Kidney epithelial cell (primary cell): ENCODE measurements around the gene SLC39A9. TPM values are rescaled to one million over a fixed set of nuclear protein-coding genes. Genes with fewer than 3 reads are reported as not detected.

Experiments used
- DNase-seq: peaks from one replicate; pipeline ENCODE4 v3.0.0-alpha.2; 2010; ENCODE audit warnings: low read depth
- H3K27me3 ChIP-seq: 2 replicates; pipeline ENCODE4 v1.6.0; 2011; ENCODE audit warnings: low read length; ENCODE audit not compliant: control insufficient read depth, insufficient read depth
- H3K36me3 ChIP-seq: 2 replicates; pipeline ENCODE4 v1.5.1; 2011; ENCODE audit warnings: low read length; ENCODE audit not compliant: control insufficient read depth, insufficient read depth
- H3K4me3 ChIP-seq: 2 replicates; pipeline ENCODE4 v1.5.1; 2011; ENCODE audit warnings: low read depth, mild to moderate bottlenecking, control low read depth, low read length
- total RNA-seq: library from RNA; depleted of rRNA; stranded (reverse); fragments of >200 nt; gene quantifications from 2 replicates; pipeline ENCODE4 v1.2.3, GENCODE V29; 2015
- TF ChIP-seq, protein P1 (sequence below): IDR thresholded peaks from 2 replicates; pipeline ENCODE4 v1.5.1; 2011; ENCODE audit warnings: mild to moderate bottlenecking, moderate library complexity, low read length, control low read depth, inconsistent platforms; ENCODE audit not compliant: insufficient read depth, poor library complexity, severe bottlenecking

The SLC39A9 gene
- total RNA-seq, 1 donor from 2014 or later = 82.8 TPM

DNA sequence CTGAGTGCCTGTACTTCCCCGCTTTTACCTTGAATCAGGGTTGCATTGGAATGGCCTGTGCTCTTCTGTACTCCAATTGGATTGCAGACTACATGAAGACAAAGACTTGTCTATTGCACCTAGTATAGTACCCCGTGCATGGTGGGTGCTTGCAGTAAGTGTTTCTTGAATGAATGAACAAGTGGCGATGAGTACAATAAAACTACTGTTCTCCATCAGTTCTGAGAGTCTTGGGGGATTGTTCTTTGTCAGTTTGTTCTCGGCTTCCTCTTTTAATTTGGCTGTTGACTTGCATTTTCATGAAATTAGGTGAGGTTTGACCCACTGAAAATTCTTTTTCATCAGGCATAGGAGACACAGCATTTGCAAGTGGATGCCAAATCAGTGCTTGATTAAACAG, 34.5 kb upstream of the SLC39A9 start:
- TF ChIP-seq, protein P1, sequence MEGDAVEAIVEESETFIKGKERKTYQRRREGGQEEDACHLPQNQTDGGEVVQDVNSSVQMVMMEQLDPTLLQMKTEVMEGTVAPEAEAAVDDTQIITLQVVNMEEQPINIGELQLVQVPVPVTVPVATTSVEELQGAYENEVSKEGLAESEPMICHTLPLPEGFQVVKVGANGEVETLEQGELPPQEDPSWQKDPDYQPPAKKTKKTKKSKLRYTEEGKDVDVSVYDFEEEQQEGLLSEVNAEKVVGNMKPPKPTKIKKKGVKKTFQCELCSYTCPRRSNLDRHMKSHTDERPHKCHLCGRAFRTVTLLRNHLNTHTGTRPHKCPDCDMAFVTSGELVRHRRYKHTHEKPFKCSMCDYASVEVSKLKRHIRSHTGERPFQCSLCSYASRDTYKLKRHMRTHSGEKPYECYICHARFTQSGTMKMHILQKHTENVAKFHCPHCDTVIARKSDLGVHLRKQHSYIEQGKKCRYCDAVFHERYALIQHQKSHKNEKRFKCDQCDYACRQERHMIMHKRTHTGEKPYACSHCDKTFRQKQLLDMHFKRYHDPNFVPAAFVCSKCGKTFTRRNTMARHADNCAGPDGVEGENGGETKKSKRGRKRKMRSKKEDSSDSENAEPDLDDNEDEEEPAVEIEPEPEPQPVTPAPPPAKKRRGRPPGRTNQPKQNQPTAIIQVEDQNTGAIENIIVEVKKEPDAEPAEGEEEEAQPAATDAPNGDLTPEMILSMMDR = no peak
- Histone ChIP-seq H3K36me3 (no peaks in the 10 kb centered on the region), H3K27me3 (no peaks in the 10 kb centered on the region), H3K4me3 (no peak overlapping the region)
- no peak for DNase-seq

DNA sequence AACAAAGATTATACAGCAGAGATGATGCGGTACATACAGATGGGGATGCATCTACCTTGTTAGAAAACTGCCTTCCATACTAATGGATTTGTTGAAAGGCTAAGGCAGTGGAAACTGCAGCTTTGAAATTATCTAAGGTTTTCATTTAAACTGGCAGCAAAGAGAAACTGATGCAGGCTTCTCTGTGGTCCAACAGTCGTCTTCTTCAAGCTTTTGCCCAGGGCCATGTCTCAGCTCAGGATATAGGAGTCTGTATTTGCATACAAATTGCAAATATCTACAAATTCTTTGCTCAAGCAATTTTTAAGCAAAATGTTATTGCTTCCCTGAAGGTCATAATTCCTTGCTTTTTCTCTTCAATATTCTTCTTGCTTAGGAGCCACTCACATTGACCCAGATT, 34.1 kb upstream of the SLC39A9 start:
- H3K36me3 ChIP-seq = no peaks in the 10 kb centered on the region
- no peak overlapping the region for H3K4me3 ChIP-seq
- no peaks in the 10 kb centered on the region for H3K27me3 ChIP-seq
- TF ChIP-seq, protein P1 = no peak
- no peak for DNase-seq

DNA sequence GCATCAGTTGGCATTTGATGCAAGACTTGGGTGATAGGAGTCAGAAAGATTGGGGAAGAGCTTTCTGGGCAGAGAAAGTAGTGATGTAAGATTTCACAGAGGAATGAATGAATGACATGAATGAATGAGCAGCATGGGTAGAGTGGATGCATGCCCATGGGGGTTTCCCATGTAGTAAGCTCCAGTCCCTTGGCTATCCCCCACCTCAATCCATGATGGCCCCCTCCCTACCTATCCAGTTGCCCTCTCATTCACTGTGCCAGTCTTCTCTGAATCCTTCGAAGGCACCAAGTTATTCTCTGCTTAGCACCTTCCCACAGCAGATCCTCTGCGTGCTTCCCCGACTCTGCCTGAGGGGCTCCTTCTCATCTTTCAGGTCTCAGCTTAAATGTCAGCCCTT, 32.4 kb upstream of the SLC39A9 start:
- no peak overlapping the region for H3K4me3 ChIP-seq
- H3K27me3 ChIP-seq = no peaks in the 10 kb centered on the region
- H3K36me3 ChIP-seq = no peaks in the 10 kb centered on the region
- TF ChIP-seq, protein P1 = no peak
- no peak for DNase-seq

DNA sequence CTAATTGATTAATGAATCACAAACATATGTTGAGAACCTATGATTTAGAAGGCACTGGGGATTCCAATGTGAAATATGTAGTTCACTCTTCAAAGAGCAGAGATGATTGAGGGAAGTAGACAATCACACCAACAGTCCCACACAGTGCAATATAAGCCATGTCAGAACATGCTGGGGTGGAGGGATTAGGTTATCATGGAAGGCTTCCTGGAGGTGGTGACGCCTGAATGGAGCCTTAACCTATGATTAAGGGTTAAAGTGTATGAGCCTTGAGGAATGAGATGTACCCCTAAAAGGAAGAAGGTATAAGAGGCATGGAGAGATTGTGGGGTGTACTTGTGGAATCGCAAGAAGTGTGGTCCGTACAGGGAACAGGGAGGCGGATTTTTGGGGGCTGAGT, 31.7 kb upstream of the SLC39A9 start:
- H3K36me3 ChIP-seq = no peaks in the 10 kb centered on the region
- DNase-seq = no peak
- TF ChIP-seq, protein P1 = no peak
- no peak overlapping the region for H3K4me3 ChIP-seq
- no peaks in the 10 kb centered on the region for H3K27me3 ChIP-seq

DNA sequence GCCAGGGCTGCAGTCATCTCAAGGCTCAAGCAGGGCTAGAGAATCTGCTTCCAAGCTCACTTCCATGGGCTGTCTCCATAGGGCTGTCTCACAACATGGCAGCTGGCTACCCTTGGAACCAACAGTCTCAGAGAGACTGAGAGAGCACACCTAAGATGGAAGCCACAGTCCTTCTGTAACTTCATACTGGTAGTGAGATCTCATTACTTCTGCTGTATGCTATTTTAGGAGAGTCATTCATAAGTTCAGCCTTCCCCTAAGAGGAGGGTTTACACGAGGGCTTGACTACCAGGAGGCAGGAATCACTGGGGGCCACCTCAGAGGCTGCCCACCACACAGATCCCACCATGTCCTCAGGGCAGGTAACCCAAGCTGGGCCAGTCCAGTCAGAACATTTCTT, 30.1 kb upstream of the SLC39A9 start:
- Histone ChIP-seq H3K4me3 (no peak overlapping the region), H3K27me3 (no peaks in the 10 kb centered on the region), H3K36me3 (no peaks in the 10 kb centered on the region)
- TF ChIP-seq, protein P1 = no peak
- no peak for DNase-seq

DNA sequence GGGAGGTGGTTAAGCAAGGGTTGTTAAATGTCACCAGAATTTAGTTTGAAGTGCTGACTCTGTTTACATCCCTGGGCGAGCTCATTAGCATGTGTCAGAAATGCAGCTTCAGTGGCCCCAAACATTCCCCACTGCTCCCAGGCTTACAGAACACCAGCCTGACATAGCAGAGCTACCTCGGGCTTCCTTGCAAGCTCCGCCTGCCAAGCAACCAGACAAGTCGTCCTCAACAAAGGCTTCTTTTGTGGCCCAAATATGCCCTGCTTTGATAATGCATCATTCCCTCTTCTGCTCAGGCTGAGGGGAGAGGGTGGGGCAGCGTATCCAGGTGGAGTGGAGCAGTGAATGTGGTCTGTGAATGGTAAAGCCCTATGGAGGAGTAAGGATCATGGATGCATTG, 28.4 kb upstream of the SLC39A9 start:
- DNase-seq = no peak
- Histone ChIP-seq H3K36me3 (no peaks in the 10 kb centered on the region), H3K4me3 (no peak overlapping the region), H3K27me3 (no peaks in the 10 kb centered on the region)
- TF ChIP-seq, protein P1 = no peak
